Osteoblast (primary cell): ENCODE results near the gene GPR84. TPM values are rescaled to one million over a fixed set of nuclear protein-coding genes. Genes with fewer than 3 reads are reported as not detected.

ENCODE experiments used
- DNase-seq: peaks from one replicate; pipeline ENCODE4 v3.0.0; 2011; ENCODE audit warnings: low spot score, mixed read lengths; ENCODE audit not compliant: insufficient read length; ENCODE audit errors: missing footprints
- H2AFZ ChIP-seq: 2 replicates; pipeline ENCODE4 v1.6.0; 2011; ENCODE audit warnings: mild to moderate bottlenecking, low read length
- H3K27ac ChIP-seq: 2 replicates; pipeline ENCODE4 v1.5.1; 2011; ENCODE audit warnings: mild to moderate bottlenecking, low read depth, low read length, moderate library complexity
- H3K27me3 ChIP-seq: 2 replicates; pipeline ENCODE4 v1.6.0; 2012; ENCODE audit warnings: mild to moderate bottlenecking, control low read depth, inconsistent platforms, low read length, moderate library complexity; ENCODE audit not compliant: insufficient read depth
- H3K36me3 ChIP-seq: 2 replicates; pipeline ENCODE4 v1.5.1; 2011; ENCODE audit warnings: mild to moderate bottlenecking, low read length, control low read depth, moderate library complexity; ENCODE audit not compliant: insufficient read depth
- H3K4me1 ChIP-seq: 2 replicates; pipeline ENCODE4 v1.5.1; 2011; ENCODE audit warnings: mild to moderate bottlenecking, low read length, control low read depth, moderate library complexity; ENCODE audit not compliant: insufficient read depth
- H3K4me2 ChIP-seq: 2 replicates; pipeline ENCODE4 v1.6.0; 2011; ENCODE audit warnings: mild to moderate bottlenecking, low read length; ENCODE audit not compliant: insufficient read depth
- H3K4me3 ChIP-seq: fragments of 200-600 bp; sonication (generic); 3 replicates; pipeline ENCODE4 v1.5.1; 2012; ENCODE audit warnings: mild to moderate bottlenecking, low read length, inconsistent platforms; ENCODE audit not compliant: insufficient read depth
- H3K79me2 ChIP-seq: 2 replicates; pipeline ENCODE4 v1.6.0; 2012; ENCODE audit warnings: mild to moderate bottlenecking, low read length, control low read depth, inconsistent platforms; ENCODE audit not compliant: insufficient read depth
- H3K9me3 ChIP-seq: 2 replicates; pipeline ENCODE4 v1.5.1; 2011; ENCODE audit warnings: low read depth, low read length, control low read depth
- H4K20me1 ChIP-seq: 2 replicates; pipeline ENCODE4 v1.6.0; 2012; ENCODE audit warnings: mild to moderate bottlenecking, low read length, control low read depth; ENCODE audit not compliant: insufficient read depth
- total RNA-seq: library from RNA; depleted of rRNA; stranded (reverse); fragments of >200 nt; gene quantifications from 2 replicates; pipeline ENCODE4 v1.2.3, GENCODE V29; 2012
- TF ChIP-seq, protein P1 (sequence below): IDR thresholded peaks from 2 replicates; pipeline ENCODE4 v1.5.1; 2011; ENCODE audit warnings: mild to moderate bottlenecking, low read depth, low read length, moderate library complexity; ENCODE audit errors: extremely low read depth

The GPR84 gene
- total RNA-seq, 1 donor, result 0.36 TPM

DNA sequence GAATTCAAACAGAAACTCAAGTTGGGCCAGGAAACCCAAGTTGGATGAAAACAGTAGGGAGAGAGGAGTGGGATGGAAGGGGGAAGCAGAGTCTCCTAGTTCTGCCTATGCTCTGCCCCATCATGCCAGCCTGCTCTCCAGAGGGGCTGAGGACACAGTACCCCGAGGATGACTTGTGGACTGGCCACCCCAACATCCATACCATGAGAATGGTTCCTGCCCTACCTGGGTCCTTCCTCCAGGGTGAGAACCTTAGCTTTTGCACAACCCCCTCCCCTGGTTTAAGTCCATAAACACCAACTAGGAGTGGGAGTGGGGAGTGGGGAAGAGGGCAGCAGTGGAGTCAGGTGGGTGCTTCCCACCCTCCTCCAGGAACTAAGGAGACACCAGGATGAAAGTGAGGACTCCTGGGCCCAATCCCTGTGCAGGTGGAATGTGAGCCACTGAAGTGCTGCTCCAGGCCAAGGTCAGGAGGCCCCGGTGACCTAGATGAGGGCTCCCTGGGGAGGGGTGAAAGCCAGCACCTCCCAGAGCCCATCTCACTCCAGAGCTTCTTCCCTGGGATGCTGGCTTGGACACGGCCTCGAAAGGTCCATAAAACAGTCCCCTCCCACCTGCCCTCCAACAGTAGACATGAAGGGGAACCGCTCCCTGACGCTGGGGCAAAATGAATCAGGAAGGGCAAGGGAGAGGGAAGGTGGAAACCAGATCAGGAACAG is 13.7 kb upstream of the GPR84 start:
- Histone ChIP-seq H2AFZ (no peak overlapping the region), H3K27me3 (no peaks in the 10 kb centered on the region), H4K20me1 (no peaks in the 10 kb centered on the region), H3K36me3 (no peaks in the 10 kb centered on the region), H3K9me3 (no peaks in the 10 kb centered on the region), H3K4me2 (peak overlapping the region; percentile 80), H3K27ac (no peak overlapping the region), H3K79me2 (no peaks in the 10 kb centered on the region), H3K4me3 (no peak overlapping the region), H3K4me1 (peaks cover 10% of the 10 kb centered on the region)
- peak; percentile 72 for DNase-seq
- TF ChIP-seq, protein P1, sequence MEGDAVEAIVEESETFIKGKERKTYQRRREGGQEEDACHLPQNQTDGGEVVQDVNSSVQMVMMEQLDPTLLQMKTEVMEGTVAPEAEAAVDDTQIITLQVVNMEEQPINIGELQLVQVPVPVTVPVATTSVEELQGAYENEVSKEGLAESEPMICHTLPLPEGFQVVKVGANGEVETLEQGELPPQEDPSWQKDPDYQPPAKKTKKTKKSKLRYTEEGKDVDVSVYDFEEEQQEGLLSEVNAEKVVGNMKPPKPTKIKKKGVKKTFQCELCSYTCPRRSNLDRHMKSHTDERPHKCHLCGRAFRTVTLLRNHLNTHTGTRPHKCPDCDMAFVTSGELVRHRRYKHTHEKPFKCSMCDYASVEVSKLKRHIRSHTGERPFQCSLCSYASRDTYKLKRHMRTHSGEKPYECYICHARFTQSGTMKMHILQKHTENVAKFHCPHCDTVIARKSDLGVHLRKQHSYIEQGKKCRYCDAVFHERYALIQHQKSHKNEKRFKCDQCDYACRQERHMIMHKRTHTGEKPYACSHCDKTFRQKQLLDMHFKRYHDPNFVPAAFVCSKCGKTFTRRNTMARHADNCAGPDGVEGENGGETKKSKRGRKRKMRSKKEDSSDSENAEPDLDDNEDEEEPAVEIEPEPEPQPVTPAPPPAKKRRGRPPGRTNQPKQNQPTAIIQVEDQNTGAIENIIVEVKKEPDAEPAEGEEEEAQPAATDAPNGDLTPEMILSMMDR, result no peak

DNA sequence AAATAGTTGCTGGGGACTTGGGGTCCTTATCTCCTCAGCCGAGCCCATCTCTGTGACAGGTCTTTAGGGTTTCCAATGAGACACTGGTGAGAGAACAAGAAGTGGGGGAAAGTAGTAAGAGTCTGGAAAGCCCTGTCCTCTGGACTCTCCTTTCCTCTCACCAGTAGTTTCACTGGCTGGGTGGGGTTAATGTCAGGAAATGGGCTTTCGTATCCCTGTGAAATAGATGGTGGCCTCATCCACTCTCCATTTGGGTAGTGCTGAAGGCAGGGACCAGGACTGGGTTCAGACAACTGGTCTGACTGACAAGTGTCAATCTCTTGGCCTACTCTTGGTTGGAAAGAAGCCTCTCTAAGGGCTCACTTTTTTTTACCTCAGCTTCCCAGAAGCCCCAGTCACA is 12.7 kb upstream of the GPR84 start:
- H4K20me1 ChIP-seq, result no peaks in the 10 kb centered on the region
- TF ChIP-seq, protein P1, result no peak

DNA sequence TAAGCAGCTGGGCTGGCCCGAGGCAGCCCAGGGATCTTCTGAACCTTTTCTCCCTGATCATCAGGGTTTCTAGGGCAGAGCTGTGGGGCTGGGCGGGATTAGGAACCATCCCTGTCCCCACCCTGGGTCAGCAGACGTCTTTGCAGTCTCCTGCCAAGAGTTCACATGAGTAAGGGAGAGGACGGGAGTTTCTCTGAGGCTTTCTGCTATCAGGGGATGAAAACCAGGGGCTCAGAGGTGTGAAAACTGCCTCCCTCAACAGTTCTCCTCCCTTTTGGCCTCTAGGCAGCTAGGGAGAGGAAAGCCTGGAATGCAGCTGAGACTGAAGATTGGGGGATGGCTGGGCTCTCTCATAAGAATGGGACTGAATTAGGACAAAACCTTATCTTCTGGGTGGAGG is 12.3 kb upstream of the GPR84 start:
- TF ChIP-seq, protein P1, result no peak
- DNase-seq, result peak; percentile 73
- no peak overlapping the region for H3K4me2 ChIP-seq

More for the DNA sequence above, 12.7 kb upstream of the GPR84 start:
- Histone ChIP-seq H3K4me2 (no peak overlapping the region), H3K79me2 (no peaks in the 10 kb centered on the region), H3K4me1 (peaks cover 7% of the 10 kb centered on the region), H3K9me3 (no peaks in the 10 kb centered on the region), H3K36me3 (no peaks in the 10 kb centered on the region), H2AFZ (no peak overlapping the region), H3K4me3 (no peak overlapping the region), H3K27me3 (no peaks in the 10 kb centered on the region), H3K27ac (no peak overlapping the region)
- peak; percentile 79 for DNase-seq

DNA sequence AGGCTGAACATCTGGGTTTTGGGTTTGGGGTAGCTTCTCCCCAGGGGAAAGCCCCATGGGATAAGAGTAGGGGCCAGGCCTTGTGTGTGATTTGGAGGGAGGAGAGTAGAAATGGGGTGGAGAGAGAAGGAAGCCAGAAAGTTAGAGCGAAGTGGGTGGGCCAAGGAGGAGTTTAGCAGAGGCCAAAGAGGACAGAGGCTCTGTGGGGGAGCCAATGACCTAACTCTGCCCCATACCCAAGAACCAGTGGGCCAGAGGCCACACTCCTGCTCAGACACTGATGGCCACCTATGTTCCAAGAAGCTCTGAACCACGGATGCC is 10.9 kb upstream of the GPR84 start:
- Histone ChIP-seq H4K20me1 (no peaks in the 10 kb centered on the region), H3K27ac (no peak overlapping the region), H3K36me3 (no peaks in the 10 kb centered on the region), H3K27me3 (no peaks in the 10 kb centered on the region), H2AFZ (no peak overlapping the region), H3K79me2 (no peaks in the 10 kb centered on the region), H3K9me3 (no peaks in the 10 kb centered on the region), H3K4me2 (no peak overlapping the region), H3K4me3 (no peak overlapping the region), H3K4me1 (peaks cover 14% of the 10 kb centered on the region)
- TF ChIP-seq, protein P1, result no peak
- peak; percentile 57 for DNase-seq

More for the DNA sequence above, 12.3 kb upstream of the GPR84 start:
- Histone ChIP-seq H3K27ac (no peak overlapping the region), H3K9me3 (no peaks in the 10 kb centered on the region), H3K27me3 (no peaks in the 10 kb centered on the region), H3K4me3 (no peak overlapping the region), H4K20me1 (no peaks in the 10 kb centered on the region), H3K36me3 (no peaks in the 10 kb centered on the region), H2AFZ (no peak overlapping the region), H3K4me1 (peaks cover 9% of the 10 kb centered on the region), H3K79me2 (no peaks in the 10 kb centered on the region)
